Fibroblast of lung (primary cell): Measurements from ENCODE around the gene RPS21. TPM values are rescaled to one million over a fixed set of nuclear protein-coding genes. Genes with fewer than 3 reads are reported as not detected.

Experiments
- DNase-seq, 2 donors: peaks; one replicate each; pipeline versions ENCODE4 v3.0.0 to v3.0.0-alpha.2; 2010; ENCODE audit warnings: low read depth in 2 of 2
- H2AFZ ChIP-seq: 2 replicates; pipeline ENCODE4 v1.5.1; 2012; ENCODE audit warnings: low read length, control low read depth, inconsistent platforms
- H3K27ac ChIP-seq: 2 replicates; pipeline ENCODE4 v1.5.1; 2011; ENCODE audit warnings: low read length, control low read depth; ENCODE audit not compliant: insufficient read depth
- H3K27me3 ChIP-seq: 2 replicates; pipeline ENCODE4 v1.5.1; 2011; ENCODE audit warnings: mild to moderate bottlenecking, low read length; ENCODE audit not compliant: control insufficient read depth, insufficient read depth
- H3K36me3 ChIP-seq: 2 replicates; pipeline ENCODE4 v1.5.1; 2011; ENCODE audit warnings: low read length; ENCODE audit not compliant: control insufficient read depth, insufficient read depth
- H3K4me1 ChIP-seq: 2 replicates; pipeline ENCODE4 v1.5.1; 2011; ENCODE audit warnings: low read length; ENCODE audit not compliant: control insufficient read depth, insufficient read depth; ENCODE audit errors: extremely low read depth
- H3K4me2 ChIP-seq: 2 replicates; pipeline ENCODE4 v1.5.1; 2011; ENCODE audit warnings: low read length, control low read depth; ENCODE audit not compliant: insufficient read depth; ENCODE audit errors: extremely low read depth
- H3K4me3 ChIP-seq, 4 experiments: fragments of 200-600 bp in 1 of 4; sonication (generic) in 1 of 4; replicated peaks in 1 of 4; 2 replicates each; pipeline ENCODE4 v1.5.1; 2011 to 2016; ENCODE audit warnings: low read length in 4 of 4, low read depth in 3 of 4, mild to moderate bottlenecking in 3 of 4, control low read depth in 2 of 4, inconsistent platforms in 1 of 4, mixed read lengths in 1 of 4; ENCODE audit not compliant: insufficient read depth in 1 of 4; ENCODE audit errors: control extremely low read depth in 1 of 4
- H3K79me2 ChIP-seq: 2 replicates; pipeline ENCODE4 v1.5.1; 2012; ENCODE audit warnings: mild to moderate bottlenecking, low read length, inconsistent platforms; ENCODE audit not compliant: control insufficient read depth, insufficient read depth
- H3K9ac ChIP-seq: 2 replicates; pipeline ENCODE4 v1.5.1; 2011; ENCODE audit warnings: mild to moderate bottlenecking, low read length, control low read depth; ENCODE audit not compliant: insufficient read depth
- H3K9me3 ChIP-seq: 2 replicates; pipeline ENCODE4 v1.5.1; 2012; ENCODE audit warnings: low read depth, low read length; ENCODE audit not compliant: control insufficient read depth, insufficient read depth
- H4K20me1 ChIP-seq: 2 replicates; pipeline ENCODE4 v1.5.1; 2011; ENCODE audit warnings: low read length; ENCODE audit not compliant: control insufficient read depth, insufficient read depth; ENCODE audit errors: extremely low read depth
- CTCF ChIP-seq, 2 donors: IDR thresholded peaks in 1 of 2; conservative IDR thresholded peaks in 1 of 2; 1 replicate in 1 of 2; 2 replicates in 1 of 2; pipeline ENCODE4 v1.5.1; 2011 to 2012; ENCODE audit warnings: low read length in 2 of 2, control low read depth in 1 of 2, inconsistent platforms in 1 of 2, low read depth in 1 of 2, mild to moderate bottlenecking in 1 of 2
- EZH2 ChIP-seq: IDR thresholded peaks from 2 replicates; pipeline ENCODE4 v1.5.1; 2012; ENCODE audit warnings: low read length, control low read depth, mild to moderate bottlenecking; ENCODE audit errors: missing control alignments
- polyA plus RNA-seq, 2 donors: library from polyadenylated mRNA; depleted of rRNA in 1 of 2; stranded (reverse) in 1 of 2; unstranded in 1 of 2; fragments of >200 nt; gene quantifications; 2 replicates each; pipeline ENCODE4 v1.2.1, GENCODE V29; 2011 to 2012; ENCODE audit warnings: missing spikeins in 1 of 2
- total RNA-seq: library from RNA; depleted of rRNA; stranded (reverse); fragments of >200 nt; gene quantifications from 2 replicates; pipeline ENCODE4 v1.2.1, GENCODE V29; 2014

Gene RPS21
- total and polyA plus RNA-seq, 2 donors (not counting 1 experiment from before 2014, with no cell fraction given): 867 to 2,081 TPM

- H2AFZ ChIP-seq: no peak overlapping the region
- TF ChIP-seq EZH2: peak; percentile 56
- no peak for TF ChIP-seq CTCF (conservative IDR thresholded peaks at IDR 0.05 in 1 of 2, IDR thresholded peaks at IDR 0.05 in 1 of 2; ENCODE audit: low read depth in 1 of 2, low read length in 2 of 2)
Observed at GRCh38 chr20:62366370-62367135, 20.4 kb upstream of the RPS21 start.

GRCh38 chr20:62367136-62367632 lies 19.7 kb upstream of the RPS21 start, which contains the start of gene LAMA5:
Gene LAMA5 (minus strand): TSS chr20:62367312. CDS start chr20:62367245, 67 bp downstream.
- no peaks in the 10 kb centered on the region for H3K27me3 ChIP-seq
- DNase-seq: peak in 1 of 2 donors; percentile 35
- H2AFZ ChIP-seq: no peak within 1 kb of the TSS
- no peaks in the 10 kb centered on the region for H4K20me1 ChIP-seq
- peaks cover 5% of the 10 kb centered on the region for H3K79me2 ChIP-seq
- no peak within 1 kb of the TSS for H3K27ac ChIP-seq
- H3K4me1 ChIP-seq: peaks cover 36% of the 10 kb centered on the region
- peak within 1 kb of the TSS; percentile 53 for H3K9ac ChIP-seq
- no peaks in the 10 kb centered on the region for H3K9me3 ChIP-seq
- H3K4me3 ChIP-seq: peak within 1 kb of the TSS; percentile 48 to 85 (median 74)
- peak within 1 kb of the TSS; percentile 64 for H3K4me2 ChIP-seq
- TF ChIP-seq EZH2 (no peak), CTCF (conservative IDR thresholded peaks at IDR 0.05 in 1 of 2, IDR thresholded peaks at IDR 0.05 in 1 of 2; ENCODE audit: low read depth in 1 of 2, low read length in 2 of 2) (no peak)
- H3K36me3 ChIP-seq: peaks cover 3% of the 10 kb centered on the region

More at GRCh38 chr20:62366370-62367135, 20.4 kb upstream of the RPS21 start:
- peaks cover 36% of the 10 kb centered on the region for H3K4me1 ChIP-seq
- H3K27me3 ChIP-seq: no peaks in the 10 kb centered on the region
- no peaks in the 10 kb centered on the region for H4K20me1 ChIP-seq
- H3K9ac ChIP-seq: peak overlapping the region; percentile 53
- no peak overlapping the region for H3K27ac ChIP-seq
- H3K4me2 ChIP-seq: peak overlapping the region; percentile 64
- H3K9me3 ChIP-seq: no peaks in the 10 kb centered on the region
- H3K79me2 ChIP-seq: peaks cover 5% of the 10 kb centered on the region
- peaks cover 5% of the 10 kb centered on the region for H3K36me3 ChIP-seq
- DNase-seq: no peak
- H3K4me3 ChIP-seq: peak overlapping the region; percentile 48 to 85 (median 74)

GRCh38 chr20:62367633-62368391 lies 19.1 kb upstream of the RPS21 start:
- TF ChIP-seq EZH2: no peak
- peak overlapping the region; percentile 64 for H3K4me2 ChIP-seq
- H4K20me1 ChIP-seq: no peaks in the 10 kb centered on the region
- no peaks in the 10 kb centered on the region for H3K9me3 ChIP-seq
- peaks cover 5% of the 10 kb centered on the region for H3K79me2 ChIP-seq
- no peaks in the 10 kb centered on the region for H3K27me3 ChIP-seq
- no peak for DNase-seq
- peaks cover 2% of the 10 kb centered on the region for H3K36me3 ChIP-seq
- H3K27ac ChIP-seq: no peak overlapping the region
- no peak overlapping the region for H3K9ac ChIP-seq
- H3K4me3 ChIP-seq: peak overlapping the region in 2 of 4 experiments; percentile 2 to 50
- H3K4me1 ChIP-seq: peaks cover 36% of the 10 kb centered on the region
- H2AFZ ChIP-seq: no peak overlapping the region
